ENCODE data around the gene UBAC2. TPM values are rescaled to one million over a fixed set of nuclear protein-coding genes. Genes with fewer than 3 reads are reported as not detected.

Gene UBAC2
- total RNA-seq, 4 donors from 2014 or later = 51.0 to 71.5 (median 61.1) TPM

DNA sequence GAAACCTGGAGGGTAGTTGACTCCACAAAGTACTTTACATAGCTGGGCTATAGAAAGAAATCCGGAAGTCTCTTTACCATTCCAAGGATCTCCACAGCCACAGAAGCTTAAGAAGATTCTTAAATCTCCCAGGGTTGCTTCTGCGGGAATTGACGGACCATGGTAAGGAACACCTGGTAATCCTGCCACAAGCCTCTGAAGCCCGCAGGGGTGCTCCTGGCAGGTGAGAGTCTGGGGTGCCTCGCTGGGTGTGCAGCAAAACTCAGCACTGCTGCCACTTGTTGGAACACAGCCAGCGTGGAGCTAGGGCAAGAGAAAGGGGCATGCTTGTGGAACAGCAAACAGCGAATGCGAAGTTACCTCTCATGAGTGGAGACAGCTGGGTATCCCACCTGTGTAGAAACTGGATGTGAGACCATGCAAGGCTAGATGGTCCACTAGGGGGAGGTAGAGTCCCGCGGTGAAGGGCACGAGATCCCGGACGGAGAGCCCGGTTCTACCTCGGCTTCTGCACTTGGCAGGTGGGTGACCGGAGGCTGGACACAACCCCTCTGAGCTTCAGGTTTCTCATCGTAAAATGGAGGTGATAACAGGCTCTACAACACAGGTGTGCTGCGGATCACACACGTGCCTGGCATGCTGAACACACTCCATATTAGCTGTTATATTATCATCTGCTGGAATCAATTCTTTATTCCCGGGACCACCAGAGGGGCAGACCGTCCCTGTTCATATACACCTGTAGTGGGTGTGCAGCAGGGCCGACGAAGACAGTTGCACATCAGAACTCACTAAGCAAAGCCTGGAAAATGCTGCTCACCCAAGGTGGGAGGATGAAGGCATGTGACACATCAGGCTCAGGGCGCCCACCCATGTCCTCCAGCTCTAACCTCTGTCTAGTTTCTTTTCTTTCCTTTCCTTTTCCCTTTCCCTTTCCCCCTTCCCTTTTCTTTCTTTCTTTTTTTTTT lies 24.1 kb upstream of the UBAC2 start:
- intact Hi-C loops (cut with DNase I; ENCODE audit: low total_unique reads) (loop anchor here (1.0 to 5.0 kb wide), 3 partner anchors 89 to 261 kb away; no protein-coding TSS in a partner anchor), in situ Hi-C loops (cut with MboI; ENCODE audit: low sequenced_read_pairs in 4 of 4) (loop anchor here (5.0 kb wide), 2 partner anchors 86 to 261 kb away; no protein-coding TSS in a partner anchor)
- no peaks in the 10 kb centered on the region for H3K4me1 ChIP-seq
- H3K27me3 ChIP-seq = no peaks in the 10 kb centered on the region
- H3K27ac ChIP-seq = no peak overlapping the region
- H3K36me3 ChIP-seq = no peaks in the 10 kb centered on the region
- DNase-seq = peak; percentile 39 to 56
- ATAC-seq = peak; percentile 85 to 92
- no peaks in the 10 kb centered on the region for H3K9me3 ChIP-seq
- TF ChIP-seq, protein P1, sequence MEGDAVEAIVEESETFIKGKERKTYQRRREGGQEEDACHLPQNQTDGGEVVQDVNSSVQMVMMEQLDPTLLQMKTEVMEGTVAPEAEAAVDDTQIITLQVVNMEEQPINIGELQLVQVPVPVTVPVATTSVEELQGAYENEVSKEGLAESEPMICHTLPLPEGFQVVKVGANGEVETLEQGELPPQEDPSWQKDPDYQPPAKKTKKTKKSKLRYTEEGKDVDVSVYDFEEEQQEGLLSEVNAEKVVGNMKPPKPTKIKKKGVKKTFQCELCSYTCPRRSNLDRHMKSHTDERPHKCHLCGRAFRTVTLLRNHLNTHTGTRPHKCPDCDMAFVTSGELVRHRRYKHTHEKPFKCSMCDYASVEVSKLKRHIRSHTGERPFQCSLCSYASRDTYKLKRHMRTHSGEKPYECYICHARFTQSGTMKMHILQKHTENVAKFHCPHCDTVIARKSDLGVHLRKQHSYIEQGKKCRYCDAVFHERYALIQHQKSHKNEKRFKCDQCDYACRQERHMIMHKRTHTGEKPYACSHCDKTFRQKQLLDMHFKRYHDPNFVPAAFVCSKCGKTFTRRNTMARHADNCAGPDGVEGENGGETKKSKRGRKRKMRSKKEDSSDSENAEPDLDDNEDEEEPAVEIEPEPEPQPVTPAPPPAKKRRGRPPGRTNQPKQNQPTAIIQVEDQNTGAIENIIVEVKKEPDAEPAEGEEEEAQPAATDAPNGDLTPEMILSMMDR (IDR thresholded peaks at IDR 0.05 in 4 of 5, conservative IDR thresholded peaks at IDR 0.05 in 1 of 5) = peak; percentile 78 to 96 (median 92)
- TF ChIP-seq POLR2A (IDR thresholded peaks at IDR 0.05) = no peak
- no peak overlapping the region for H3K4me3 ChIP-seq

DNA sequence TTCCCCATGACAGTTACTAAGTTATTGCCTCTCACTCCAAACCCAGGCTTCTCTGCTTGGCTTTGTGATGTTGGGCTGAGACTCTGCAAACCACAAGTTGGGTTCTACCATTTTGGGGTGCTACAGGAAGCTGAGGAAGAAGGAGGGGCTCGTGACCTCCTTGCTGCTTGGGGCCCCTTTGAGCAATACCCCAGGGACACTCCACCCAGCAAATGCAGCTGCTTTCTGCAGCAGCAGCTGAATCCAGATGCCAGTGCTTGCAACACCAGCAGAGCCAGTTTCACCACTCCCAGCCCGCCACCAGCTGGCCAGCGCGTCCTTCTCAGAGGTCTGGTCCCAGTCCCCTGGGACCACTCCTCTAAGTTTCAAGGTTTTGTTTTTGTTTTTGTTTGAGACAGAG lies 22.0 kb upstream of the UBAC2 start:
- Histone ChIP-seq H3K36me3 (no peaks in the 10 kb centered on the region), H3K27ac (no peak overlapping the region), H3K4me1 (no peaks in the 10 kb centered on the region), H3K9me3 (no peaks in the 10 kb centered on the region), H3K4me3 (no peak overlapping the region), H3K27me3 (no peaks in the 10 kb centered on the region)
- ATAC-seq (peak in 1 of 2 donors; percentile 26), DNase-seq (peak; percentile 29 to 54)
- in situ Hi-C loops (cut with MboI; ENCODE audit: low sequenced_read_pairs in 4 of 4) = loop anchor here (5.0 kb wide), 2 partner anchors 84 to 259 kb away; no protein-coding TSS in a partner anchor
- no peak for TF ChIP-seq POLR2A (IDR thresholded peaks at IDR 0.05)
- TF ChIP-seq, protein P1 (IDR thresholded peaks at IDR 0.05 in 4 of 5, conservative IDR thresholded peaks at IDR 0.05 in 1 of 5) = no peak
- intact Hi-C loops (cut with DNase I; ENCODE audit: low total_unique reads) = loop anchor here (5.0 kb wide), 1 partner anchor 91 kb away; no protein-coding TSS in a partner anchor

DNA sequence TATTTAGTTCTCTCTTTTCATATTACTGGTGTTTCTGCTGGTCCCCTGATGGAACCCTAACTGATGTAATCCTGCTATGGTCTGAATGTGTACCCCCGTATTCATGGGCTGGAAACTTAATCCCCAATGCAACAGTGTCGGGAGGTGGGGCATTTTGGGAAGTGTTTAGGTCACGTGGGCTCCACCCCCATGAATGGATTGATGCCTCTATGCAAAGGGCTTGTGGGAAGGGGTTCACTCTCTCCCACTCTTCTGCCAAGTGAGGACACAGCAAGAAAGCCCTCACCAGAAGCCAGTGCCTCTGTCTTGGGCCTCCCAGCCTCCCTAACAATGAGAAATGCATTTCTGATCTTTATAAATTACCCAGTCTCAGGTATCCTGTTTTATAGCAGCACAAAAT lies 21.2 kb upstream of the UBAC2 start:
- TF ChIP-seq POLR2A (IDR thresholded peaks at IDR 0.05) = no peak
- TF ChIP-seq, protein P1 (IDR thresholded peaks at IDR 0.05 in 4 of 5, conservative IDR thresholded peaks at IDR 0.05 in 1 of 5) = no peak
- intact Hi-C loops (cut with DNase I; ENCODE audit: low total_unique reads) (loop anchor here (5.0 kb wide), 1 partner anchor 92 kb away; no protein-coding TSS in a partner anchor), in situ Hi-C loops (cut with MboI; ENCODE audit: low sequenced_read_pairs in 4 of 4) (loop anchor here (5.0 kb wide), 2 partner anchors 83 to 258 kb away; no protein-coding TSS in a partner anchor)
- Histone ChIP-seq H3K4me3 (no peak overlapping the region), H3K9me3 (no peaks in the 10 kb centered on the region), H3K27me3 (no peaks in the 10 kb centered on the region), H3K4me1 (no peaks in the 10 kb centered on the region), H3K36me3 (no peaks in the 10 kb centered on the region), H3K27ac (no peak overlapping the region)
- DNase-seq (no peak), ATAC-seq (no peak)

DNA sequence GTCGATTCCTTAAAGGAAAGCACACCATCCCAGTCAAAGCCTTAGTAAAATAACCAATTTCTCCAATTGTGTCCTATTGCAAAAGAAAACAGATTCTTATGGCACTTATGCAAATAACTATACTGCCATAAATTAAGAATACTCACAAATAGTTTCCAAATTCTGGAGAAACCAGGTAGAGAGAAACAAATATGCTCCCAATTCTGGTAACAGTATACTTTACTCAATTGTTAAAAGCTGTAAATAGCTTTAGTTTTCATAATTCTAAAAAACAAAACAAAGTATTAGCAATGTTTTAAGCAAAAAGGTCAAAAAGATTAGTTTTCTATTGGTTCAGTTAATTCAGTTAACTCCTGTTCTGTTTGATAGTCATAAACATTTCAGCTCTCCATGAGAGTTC lies 18.2 kb upstream of the UBAC2 start:
- Histone ChIP-seq H3K4me1 (no peaks in the 10 kb centered on the region), H3K4me3 (no peak overlapping the region), H3K27ac (no peak overlapping the region), H3K9me3 (no peaks in the 10 kb centered on the region), H3K36me3 (no peaks in the 10 kb centered on the region), H3K27me3 (no peaks in the 10 kb centered on the region)
- no peak for TF ChIP-seq POLR2A (IDR thresholded peaks at IDR 0.05)
- TF ChIP-seq, protein P1 (IDR thresholded peaks at IDR 0.05 in 4 of 5, conservative IDR thresholded peaks at IDR 0.05 in 1 of 5) = no peak
- DNase-seq (no peak), ATAC-seq (no peak)
- in situ Hi-C loops (cut with MboI; ENCODE audit: low sequenced_read_pairs in 4 of 4) = no loop called here
- intact Hi-C loops (cut with DNase I; ENCODE audit: low total_unique reads) = no loop called here
